Dendritic cell treated with granulocyte-macrophage colony-stimulating factor and Interleukin-4, amounts not matched to agents 40 ng/mL and 50 ng/mL, for 4 days (primary cell): ENCODE measurements around the gene HSPA8.

Experiments
- H3K27ac Mint-ChIP-seq: one replicate; pipeline ENCODE4 v1.8.0; 2022; ENCODE audit warnings: mild to moderate bottlenecking, mixed read lengths
- H3K27me3 Mint-ChIP-seq: one replicate; pipeline ENCODE4 v1.8.0; 2022; ENCODE audit warnings: mild to moderate bottlenecking, mixed read lengths
- H3K36me3 Mint-ChIP-seq: one replicate; pipeline ENCODE4 v1.8.0; 2022; ENCODE audit warnings: low read depth, mixed read lengths
- H3K4me1 Mint-ChIP-seq: one replicate; pipeline ENCODE4 v1.8.0; 2022; ENCODE audit warnings: low read depth, mixed read lengths
- H3K4me3 Mint-ChIP-seq: one replicate; pipeline ENCODE4 v1.8.0; 2022; ENCODE audit warnings: mild to moderate bottlenecking, moderate library complexity, mixed read lengths
- H3K9me3 Mint-ChIP-seq: one replicate; pipeline ENCODE4 v1.8.0; 2022; ENCODE audit warnings: mixed read lengths
- intact Hi-C: fragments of 100-400 bp; cut with micrococcal nuclease; formaldehyde crosslinking; loops from one replicate; pipeline ENCODE4 v1.15.0; 2022

Gene HSPA8

GRCh38 chr11:123085497-123085896, 23.6 kb upstream of the HSPA8 start:
- intact Hi-C loops: no loop called here
- Mint-ChIP-seq H3K36me3 (no peaks in the 10 kb centered on the region), H3K4me3 (no peak overlapping the region)

GRCh38 chr11:123084454-123084853, 22.5 kb upstream of the HSPA8 start:
- Mint-ChIP-seq H3K9me3 (no peaks in the 10 kb centered on the region), H3K27me3 (no peaks in the 10 kb centered on the region), H3K4me1 (peaks cover 10% of the 10 kb centered on the region), H3K36me3 (no peaks in the 10 kb centered on the region), H3K27ac (no peak overlapping the region), H3K4me3 (no peak overlapping the region)
- intact Hi-C loops: no loop called here

More at GRCh38 chr11:123085497-123085896, 23.6 kb upstream of the HSPA8 start:
- Mint-ChIP-seq H3K9me3 (no peaks in the 10 kb centered on the region), H3K27me3 (no peaks in the 10 kb centered on the region), H3K27ac (no peak overlapping the region), H3K4me1 (peaks cover 10% of the 10 kb centered on the region)

GRCh38 chr11:123083623-123084029, 21.7 kb upstream of the HSPA8 start:
- H3K4me1 Mint-ChIP-seq: peaks cover 10% of the 10 kb centered on the region
- no peak overlapping the region for H3K4me3 Mint-ChIP-seq
- no peak overlapping the region for H3K27ac Mint-ChIP-seq
- H3K36me3 Mint-ChIP-seq: no peaks in the 10 kb centered on the region
- no peaks in the 10 kb centered on the region for H3K27me3 Mint-ChIP-seq
- intact Hi-C loops: no loop called here
- H3K9me3 Mint-ChIP-seq: no peaks in the 10 kb centered on the region

- Mint-ChIP-seq H3K9me3 (no peaks in the 10 kb centered on the region), H3K36me3 (no peaks in the 10 kb centered on the region), H3K27ac (no peak overlapping the region), H3K27me3 (no peaks in the 10 kb centered on the region), H3K4me1 (peaks cover 10% of the 10 kb centered on the region), H3K4me3 (no peak overlapping the region)
- intact Hi-C loops: no loop called here
Observed at GRCh38 chr11:123082977-123083376, 21.0 kb upstream of the HSPA8 start.

- no peaks in the 10 kb centered on the region for H3K36me3 Mint-ChIP-seq
- no peaks in the 10 kb centered on the region for H3K9me3 Mint-ChIP-seq
- no peaks in the 10 kb centered on the region for H3K27me3 Mint-ChIP-seq
- no peak overlapping the region for H3K4me3 Mint-ChIP-seq
- no peak overlapping the region for H3K27ac Mint-ChIP-seq
- intact Hi-C loops: no loop called here
- H3K4me1 Mint-ChIP-seq: peaks cover 10% of the 10 kb centered on the region
Observed at GRCh38 chr11:123080015-123080414, 18.1 kb upstream of the HSPA8 start.

GRCh38 chr11:123076484-123076883, 14.5 kb upstream of the HSPA8 start:
- Mint-ChIP-seq H3K9me3 (no peaks in the 10 kb centered on the region), H3K36me3 (no peaks in the 10 kb centered on the region), H3K4me3 (no peak overlapping the region), H3K27ac (no peak overlapping the region), H3K27me3 (no peaks in the 10 kb centered on the region), H3K4me1 (peaks cover 22% of the 10 kb centered on the region)
- intact Hi-C loops: no loop called here

GRCh38 chr11:123073343-123074057, 11.6 kb upstream of the HSPA8 start:
- Mint-ChIP-seq H3K27me3 (no peaks in the 10 kb centered on the region), H3K27ac (no peak overlapping the region), H3K4me1 (peaks cover 47% of the 10 kb centered on the region), H3K9me3 (no peaks in the 10 kb centered on the region), H3K4me3 (no peak overlapping the region), H3K36me3 (no peaks in the 10 kb centered on the region)
- intact Hi-C loops: no loop called here

GRCh38 chr11:123072762-123073161, 10.8 kb upstream of the HSPA8 start:
- Mint-ChIP-seq H3K36me3 (no peaks in the 10 kb centered on the region), H3K27me3 (no peaks in the 10 kb centered on the region), H3K4me3 (no peak overlapping the region), H3K9me3 (no peaks in the 10 kb centered on the region), H3K4me1 (peaks cover 51% of the 10 kb centered on the region), H3K27ac (no peak overlapping the region)
- intact Hi-C loops: no loop called here

- Mint-ChIP-seq H3K27ac (no peak overlapping the region), H3K4me1 (peaks cover 51% of the 10 kb centered on the region), H3K9me3 (no peaks in the 10 kb centered on the region), H3K27me3 (no peaks in the 10 kb centered on the region), H3K4me3 (no peak overlapping the region), H3K36me3 (no peaks in the 10 kb centered on the region)
- intact Hi-C loops: no loop called here
Observed at GRCh38 chr11:123072332-123072761, 10.4 kb upstream of the HSPA8 start.

GRCh38 chr11:123069908-123070821, 8.2 kb upstream of the HSPA8 start:
- Mint-ChIP-seq H3K36me3 (no peaks in the 10 kb centered on the region), H3K4me3 (peak overlapping the region; percentile 56), H3K27ac (peak overlapping the region; percentile 60), H3K9me3 (no peaks in the 10 kb centered on the region), H3K4me1 (peaks cover 51% of the 10 kb centered on the region), H3K27me3 (no peaks in the 10 kb centered on the region)
- intact Hi-C loops: loop anchor here (10.0 kb wide), 1 partner anchor 415 kb away; the partner anchor contains the start of gene UBASH3B

- Mint-ChIP-seq H3K9me3 (no peaks in the 10 kb centered on the region), H3K4me1 (peaks cover 29% of the 10 kb centered on the region), H3K36me3 (peaks cover 29% of the 10 kb centered on the region), H3K27ac (no peak overlapping the region), H3K27me3 (no peaks in the 10 kb centered on the region), H3K4me3 (no peak overlapping the region)
- intact Hi-C loops: loop anchor here (10.0 kb wide), 1 partner anchor 411 kb away; the partner anchor contains the start of gene UBASH3B
Observed at GRCh38 chr11:123065621-123066020, 3.7 kb upstream of the HSPA8 start.

GRCh38 chr11:123063826-123064657, 2.1 kb upstream of the HSPA8 start:
- Mint-ChIP-seq H3K4me1 (peaks cover 31% of the 10 kb centered on the region), H3K4me3 (peak overlapping the region; percentile 95), H3K27ac (peak overlapping the region; percentile 99), H3K9me3 (no peaks in the 10 kb centered on the region), H3K27me3 (no peaks in the 10 kb centered on the region), H3K36me3 (peaks cover 45% of the 10 kb centered on the region)
- intact Hi-C loops: loop anchor here (5.0 to 10.0 kb wide), 2 partner anchors 409 to 1647 kb away; partner anchors contain the start of gene UBASH3B
